ENCODE data around the gene KLHDC10.
"Not testable (repeated sequence)": the region's sequence is repeated elsewhere in the genome, so short reads cannot be mapped to it uniquely, and the experiment has no call there.

Gene KLHDC10

GRCh38 chr7:130069978-130070860 is at the start of gene KLHDC10:
TSS of gene KLHDC10 (plus strand) at chr7:130070534. CDS start at chr7:130070644, 110 bp downstream.
- DNase-seq (ENCODE audit: low spot score), result peak; percentile 98

- DNase-seq (ENCODE audit: low spot score), result no peak
Observed at GRCh38 chr7:130021105-130021834, 49.1 kb upstream of the KLHDC10 start.

DNA sequence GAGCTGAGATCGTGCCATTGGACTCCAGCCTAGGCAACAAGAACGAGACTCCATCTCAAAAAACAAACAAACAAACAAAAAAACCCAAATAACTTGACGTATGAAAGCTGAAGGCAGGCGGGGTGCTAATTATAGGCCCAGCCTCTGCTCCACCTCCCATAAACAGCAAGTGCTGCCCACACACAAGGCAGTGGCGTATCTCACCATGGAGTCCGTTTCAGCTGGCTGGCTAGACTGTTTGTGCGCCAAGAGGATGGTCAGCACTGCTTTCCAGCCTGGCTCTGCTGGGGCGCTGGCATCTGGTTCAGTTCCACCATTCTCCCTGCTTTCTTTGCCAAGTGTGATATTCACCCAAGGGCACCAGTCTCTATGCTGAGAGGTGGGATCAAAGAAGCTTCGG is 48.2 kb upstream of the KLHDC10 start:
- DNase-seq (ENCODE audit: low spot score), result no peak

DNA sequence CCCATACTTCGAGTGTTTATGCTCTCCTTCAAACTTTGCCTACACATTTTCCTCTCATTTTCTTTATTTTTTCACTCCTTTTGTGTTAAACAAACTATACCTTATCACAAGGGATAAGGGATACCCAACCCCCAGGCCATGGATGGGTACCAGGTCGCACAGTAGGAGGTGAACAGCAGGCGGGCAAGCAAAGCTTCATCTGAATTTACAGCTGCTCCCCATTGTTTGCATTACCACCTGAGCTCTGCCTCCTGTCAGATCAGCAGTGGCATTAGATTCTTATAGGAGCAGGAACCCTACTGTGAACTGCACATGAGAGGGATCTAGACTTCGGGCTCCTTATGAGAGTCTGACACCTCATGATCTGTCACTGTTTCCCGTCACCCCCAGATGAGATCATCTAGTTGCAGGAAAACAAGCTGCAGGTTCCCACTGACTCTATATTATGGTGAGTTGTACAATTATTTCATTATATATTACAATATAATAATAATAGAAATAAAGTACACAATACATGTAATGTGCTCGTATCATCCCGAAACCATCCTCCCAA is 47.6 kb upstream of the KLHDC10 start:
- no peak for DNase-seq (ENCODE audit: low spot score)

DNA sequence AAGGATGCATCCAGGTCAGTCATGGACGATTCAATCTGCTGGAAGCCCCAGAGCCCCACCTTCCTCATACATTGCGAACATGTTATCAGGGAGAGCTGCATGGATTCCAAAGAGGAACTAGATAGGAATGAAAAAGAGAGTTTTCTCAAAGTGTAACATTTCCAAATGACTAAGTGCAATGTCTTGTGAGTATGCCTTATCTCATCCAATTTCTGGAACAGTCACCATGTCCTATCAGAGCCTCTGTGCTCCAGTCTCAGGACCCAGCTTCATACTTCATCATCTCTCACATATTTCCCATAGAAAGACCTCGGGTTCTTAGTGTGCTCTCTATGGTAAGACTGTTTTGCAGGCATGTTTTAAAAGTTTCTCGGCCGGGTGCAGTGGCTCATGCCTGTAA is 45.9 kb upstream of the KLHDC10 start:
- DNase-seq (ENCODE audit: low spot score), result no peak

DNA sequence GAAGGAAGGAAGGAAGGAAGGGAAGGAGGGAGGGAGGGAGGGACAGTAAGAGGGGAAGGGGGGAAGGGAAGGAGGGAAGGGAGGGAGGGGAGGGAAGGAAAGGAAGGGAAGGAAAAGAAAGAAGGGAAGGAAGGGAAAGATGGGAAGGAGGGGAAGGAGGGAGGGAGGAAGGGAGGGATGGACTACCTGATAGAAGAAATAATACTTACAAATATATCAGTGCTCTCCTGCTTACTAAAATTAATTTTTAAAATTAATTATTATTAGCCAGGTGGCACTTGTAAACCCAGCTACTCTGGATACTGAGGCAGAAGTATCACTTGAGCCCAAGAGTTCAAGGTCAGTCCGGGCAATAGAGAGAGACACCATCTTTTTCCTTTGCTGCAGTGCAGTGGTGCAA is 37.6 kb upstream of the KLHDC10 start:
- no peak for DNase-seq (ENCODE audit: low spot score)

- DNase-seq (ENCODE audit: low spot score), result no peak
Observed at GRCh38 chr7:130037703-130038102, 32.6 kb upstream of the KLHDC10 start.

DNA sequence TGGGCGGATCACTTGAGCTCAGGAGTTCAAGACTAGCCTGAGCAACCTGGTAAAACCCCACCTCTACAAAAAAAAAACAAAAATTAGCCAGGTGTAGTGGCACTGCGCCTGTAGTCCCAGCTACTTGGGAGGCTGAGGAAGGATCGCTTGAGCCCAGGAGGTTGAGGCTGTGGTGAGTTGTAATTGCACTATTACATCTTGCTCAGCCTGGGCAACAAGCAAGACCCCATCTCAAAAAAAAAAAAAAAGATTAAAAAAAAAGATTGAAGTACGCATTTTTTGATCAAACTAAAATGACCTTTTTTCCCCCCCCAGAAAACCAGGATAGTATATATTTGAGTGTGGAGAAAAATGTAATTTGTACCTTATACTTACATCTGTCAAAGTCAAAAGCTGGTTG is 29.8 kb upstream of the KLHDC10 start:
- no peak for DNase-seq (ENCODE audit: low spot score)

GRCh38 chr7:130047831-130048230 is 22.5 kb upstream of the KLHDC10 start:
- no peak for DNase-seq (ENCODE audit: low spot score)

DNA sequence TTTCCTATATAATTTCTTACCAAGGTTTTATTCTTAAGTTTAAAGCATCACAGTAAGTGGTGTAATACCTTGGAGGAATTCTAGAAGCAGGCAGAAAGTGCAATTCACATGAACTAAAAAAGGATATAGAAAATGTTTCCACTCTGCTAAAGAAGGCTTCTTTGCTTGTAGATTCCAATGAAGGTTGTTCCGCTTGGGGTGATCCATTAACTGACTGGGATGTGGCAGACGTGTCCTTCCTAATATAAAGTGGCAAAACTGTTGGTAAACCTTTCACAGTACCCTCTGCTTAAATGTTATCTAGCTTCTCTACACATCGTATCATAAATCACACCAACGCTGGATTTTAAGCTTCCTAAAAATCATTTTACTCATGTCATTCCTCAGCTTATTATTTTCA is 21.4 kb upstream of the KLHDC10 start:
- no peak for DNase-seq (ENCODE audit: low spot score)

GRCh38 chr7:130052250-130052649 is 18.1 kb upstream of the KLHDC10 start:
- not testable (repeated sequence) for DNase-seq (ENCODE audit: low spot score)

- not testable (repeated sequence) for DNase-seq (ENCODE audit: low spot score)
Observed at GRCh38 chr7:130055198-130055597, 15.1 kb upstream of the KLHDC10 start.

DNA sequence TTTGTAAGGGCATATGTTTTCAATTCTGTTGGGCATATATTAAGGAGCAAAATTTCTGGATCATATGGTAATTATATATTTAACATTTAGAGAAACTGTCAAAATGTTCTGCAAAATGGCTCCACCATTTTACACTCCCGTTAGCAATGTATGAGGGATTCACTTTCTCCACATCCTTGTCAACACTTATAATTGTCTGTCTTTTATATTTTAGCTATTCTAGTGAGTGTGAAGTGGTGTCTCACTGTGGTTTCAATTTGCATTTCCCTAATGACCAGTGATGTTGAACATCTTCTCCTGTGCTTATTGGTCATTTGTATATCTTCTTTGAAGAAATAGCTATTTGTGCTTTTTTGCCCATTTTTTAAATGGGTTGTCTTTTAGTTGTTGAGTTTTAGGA is 8.1 kb upstream of the KLHDC10 start:
- no peak for DNase-seq (ENCODE audit: low spot score)

DNA sequence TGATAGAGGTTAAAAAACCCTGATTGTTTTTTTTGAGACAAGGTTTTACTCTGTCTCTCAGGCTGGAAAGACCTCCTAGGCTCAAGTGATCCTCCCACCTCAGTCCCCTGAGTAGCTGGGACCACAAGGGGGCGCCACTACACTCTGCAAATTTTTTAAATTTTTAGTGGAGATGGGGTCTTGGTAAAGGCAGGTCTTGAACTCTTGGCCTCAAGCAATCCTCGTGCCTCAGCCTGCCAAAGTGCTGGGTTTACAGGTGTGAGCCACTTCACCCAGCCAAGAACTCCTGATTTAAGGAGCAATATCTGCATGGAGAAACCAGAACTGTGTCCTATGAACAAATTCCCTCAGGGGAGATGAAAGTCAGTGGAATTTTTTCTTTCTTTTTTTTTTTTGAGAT is 7.3 kb upstream of the KLHDC10 start:
- no peak for DNase-seq (ENCODE audit: low spot score)

GRCh38 chr7:130064580-130064926 is 5.8 kb upstream of the KLHDC10 start:
- not testable (repeated sequence) for DNase-seq (ENCODE audit: low spot score)

DNA sequence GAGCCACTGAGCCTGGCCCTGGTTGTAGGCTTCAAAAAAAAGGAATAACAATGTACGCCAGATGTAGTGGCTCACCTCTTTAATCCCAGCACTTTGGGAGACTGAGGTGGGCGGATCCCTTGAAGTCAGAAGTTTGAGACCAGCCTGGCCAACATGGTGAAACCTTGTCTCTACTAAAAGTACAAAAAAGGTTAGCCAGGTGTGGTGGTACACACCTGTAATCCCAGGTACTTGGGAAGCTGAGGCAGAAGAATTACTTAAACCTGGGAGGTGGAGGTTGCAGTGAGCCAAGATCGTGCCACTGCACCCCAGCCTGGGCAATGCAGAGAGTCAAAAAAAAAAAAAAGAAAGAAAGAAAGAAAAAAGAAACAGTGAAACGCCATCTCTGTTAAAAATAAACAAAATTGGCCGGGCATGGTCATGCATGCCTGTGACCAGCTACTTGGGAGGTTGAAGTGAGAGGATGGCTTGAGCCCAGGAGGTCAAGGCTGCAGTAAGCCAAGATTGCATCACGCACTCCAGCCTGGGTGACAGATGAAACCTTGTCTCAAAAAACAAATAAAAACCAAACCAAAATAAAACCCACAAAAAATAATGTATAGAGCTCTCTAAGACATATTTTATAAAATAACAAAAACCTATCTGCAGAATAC is 4.7 kb upstream of the KLHDC10 start:
- DNase-seq (ENCODE audit: low spot score), result no peak

GRCh38 chr7:130069179-130069977 is 956 bp upstream of the KLHDC10 start:
- no peak for DNase-seq (ENCODE audit: low spot score)

DNA sequence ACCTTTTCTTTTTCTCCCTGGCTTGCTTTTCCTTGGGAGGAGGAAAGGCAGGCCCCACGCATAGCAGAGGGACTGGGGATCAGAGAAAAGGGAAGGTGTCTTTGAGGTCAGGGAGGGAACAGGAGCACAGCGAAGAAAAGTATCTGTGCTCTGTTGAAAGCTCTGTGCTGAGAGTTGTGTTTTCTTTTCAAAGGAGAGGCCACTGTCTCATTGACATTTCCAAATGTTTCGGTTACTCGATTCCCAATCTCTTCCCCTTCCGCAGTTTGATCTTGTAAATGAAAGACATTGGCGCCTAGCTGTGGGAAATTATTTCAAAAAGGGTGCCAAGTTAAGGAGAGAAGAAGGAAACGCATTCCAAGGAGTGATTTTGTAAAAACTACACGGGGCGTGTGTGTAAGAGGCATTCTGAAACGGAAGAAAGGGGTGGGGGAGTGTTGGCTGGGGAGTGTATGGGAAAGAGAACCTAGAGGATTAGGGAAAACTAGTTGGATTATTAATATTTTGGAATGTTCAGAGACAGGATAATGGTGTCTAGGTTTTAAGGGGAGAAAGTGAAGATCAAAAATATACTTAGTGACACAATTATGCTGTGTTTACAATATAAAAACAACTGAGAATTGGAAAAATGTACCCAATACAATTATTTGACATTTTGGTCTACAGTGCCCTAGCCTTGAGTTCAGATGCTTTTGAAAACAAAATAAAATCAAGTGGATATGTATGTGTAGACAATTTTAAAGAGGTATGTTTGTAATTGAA is 708 bp downstream of the KLHDC10 start:
- no peak for DNase-seq (ENCODE audit: low spot score)

GRCh38 chr7:130071701-130072622 is 1.6 kb downstream of the KLHDC10 start:
- DNase-seq (ENCODE audit: low spot score), result peak; percentile 78

DNA sequence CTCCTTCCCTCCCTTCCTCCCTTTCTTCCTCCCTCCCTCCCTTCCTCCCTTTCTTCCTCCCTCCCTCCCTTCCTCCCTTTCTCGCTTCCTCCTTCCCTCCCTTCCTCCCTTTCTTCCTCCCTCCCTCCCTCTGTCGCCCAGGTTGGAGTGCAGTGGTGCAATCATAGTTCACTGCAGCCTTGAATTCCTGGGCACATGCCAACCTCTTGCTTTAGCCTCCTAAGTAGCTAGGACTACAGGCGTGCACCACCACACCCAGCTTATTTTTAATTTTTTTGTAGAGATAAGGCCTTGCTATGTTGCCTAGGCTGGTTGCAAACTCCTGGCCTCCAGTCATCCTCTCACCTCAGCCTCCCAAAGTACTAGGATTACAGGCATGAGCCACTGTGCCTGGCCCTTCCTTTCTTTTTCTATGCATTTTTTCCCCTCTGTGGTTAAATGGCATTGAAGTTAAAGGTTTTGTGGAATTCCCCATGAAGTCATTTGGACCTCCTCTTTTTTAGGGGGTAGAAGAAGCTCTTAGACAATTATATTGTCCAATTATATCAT is 9.6 kb downstream of the KLHDC10 start:
- no peak for DNase-seq (ENCODE audit: low spot score)
